Activated naive CD4-positive, alpha-beta T cell treated with anti-CD3 and anti-CD28 coated beads, Interleukin-2, amount 10 ng/mL, durations not matched to agents 7 days and 5 days (primary cell): Measurements from ENCODE around the gene UBE2J2.

Experiments used
- CTCF ChIA-PET: fragments of 350-600 bp; sonication (Branson Sonifier 250); formaldehyde crosslinking; loops from one replicate; lab custom pipeline; 2021; ENCODE audit warnings: antibody characterized with exemption; lab: Charles Lee
- DNase-seq: peaks from one replicate; pipeline ENCODE4 v3.0.0-alpha.2; 2020
- H3K27ac Mint-ChIP-seq: one replicate; pipeline ENCODE4 v1.8.0; 2021; ENCODE audit warnings: mild to moderate bottlenecking, moderate library complexity, mixed read lengths
- H3K27me3 Mint-ChIP-seq: one replicate; pipeline ENCODE4 v1.8.0; 2021; ENCODE audit warnings: mild to moderate bottlenecking, mixed read lengths
- H3K36me3 Mint-ChIP-seq: one replicate; pipeline ENCODE4 v1.8.0; 2021; ENCODE audit warnings: mixed read lengths
- H3K4me1 Mint-ChIP-seq: one replicate; pipeline ENCODE4 v1.8.0; 2021; ENCODE audit warnings: mixed read lengths
- H3K4me3 Mint-ChIP-seq: one replicate; pipeline ENCODE4 v1.8.0; 2021; ENCODE audit warnings: mild to moderate bottlenecking, moderate library complexity, mixed read lengths
- H3K9me3 Mint-ChIP-seq: one replicate; pipeline ENCODE4 v1.8.0; 2021; ENCODE audit warnings: mixed read lengths

UBE2J2 gene

DNA sequence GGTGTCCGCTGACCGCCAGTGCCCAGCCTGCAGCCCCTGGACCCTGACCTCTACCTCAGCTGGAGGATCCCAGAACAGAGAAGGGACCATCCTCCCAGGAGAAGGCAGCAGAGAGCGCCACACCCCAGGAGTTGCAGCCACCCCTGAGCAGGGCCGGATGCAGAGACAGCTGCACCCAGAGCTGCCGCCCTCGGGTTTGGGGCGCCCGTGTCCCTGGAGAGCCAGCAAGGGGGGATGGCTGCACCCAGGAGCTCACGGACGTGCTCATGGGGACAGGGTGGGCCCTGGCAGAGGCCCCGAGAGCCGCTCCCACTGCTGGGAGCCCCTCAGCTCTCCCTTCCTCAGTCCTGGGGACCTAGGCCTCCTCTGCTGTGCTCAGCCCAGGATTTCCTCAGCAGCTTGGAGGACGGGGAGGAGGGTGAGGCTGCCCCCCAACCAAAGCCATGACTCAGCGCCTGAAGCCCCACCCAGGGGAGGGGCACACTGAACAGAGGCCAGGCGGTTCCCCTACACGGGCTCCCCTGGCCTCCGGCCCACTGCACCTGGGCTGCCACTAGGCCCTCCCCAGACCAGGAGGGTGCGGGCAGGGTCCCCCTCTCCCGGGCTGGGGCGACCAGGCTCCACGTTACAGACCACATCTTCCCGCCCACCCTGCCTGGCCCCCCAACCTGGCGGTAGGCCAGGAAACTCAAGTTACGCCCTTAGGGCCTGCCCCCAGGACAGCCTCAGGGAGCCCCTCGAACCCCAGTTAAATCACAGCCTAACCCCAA lies 31.8 kb upstream of the UBE2J2 start:
- H3K36me3 Mint-ChIP-seq: no peaks in the 10 kb centered on the region
- DNase-seq: peak; percentile 86
- no peaks in the 10 kb centered on the region for H3K27me3 Mint-ChIP-seq
- H3K9me3 Mint-ChIP-seq: no peaks in the 10 kb centered on the region
- H3K27ac Mint-ChIP-seq: peak overlapping the region; percentile 93
- CTCF ChIA-PET: interaction anchor here (0.7 to 1.5 kb wide), 9 partner anchors 9 to 322 kb away, joined by 3 to 12 read pairs (median 3); partner anchors contain the start of gene AURKAIP1
- peaks cover 26% of the 10 kb centered on the region for H3K4me1 Mint-ChIP-seq
- peak overlapping the region; percentile 89 for H3K4me3 Mint-ChIP-seq

DNA sequence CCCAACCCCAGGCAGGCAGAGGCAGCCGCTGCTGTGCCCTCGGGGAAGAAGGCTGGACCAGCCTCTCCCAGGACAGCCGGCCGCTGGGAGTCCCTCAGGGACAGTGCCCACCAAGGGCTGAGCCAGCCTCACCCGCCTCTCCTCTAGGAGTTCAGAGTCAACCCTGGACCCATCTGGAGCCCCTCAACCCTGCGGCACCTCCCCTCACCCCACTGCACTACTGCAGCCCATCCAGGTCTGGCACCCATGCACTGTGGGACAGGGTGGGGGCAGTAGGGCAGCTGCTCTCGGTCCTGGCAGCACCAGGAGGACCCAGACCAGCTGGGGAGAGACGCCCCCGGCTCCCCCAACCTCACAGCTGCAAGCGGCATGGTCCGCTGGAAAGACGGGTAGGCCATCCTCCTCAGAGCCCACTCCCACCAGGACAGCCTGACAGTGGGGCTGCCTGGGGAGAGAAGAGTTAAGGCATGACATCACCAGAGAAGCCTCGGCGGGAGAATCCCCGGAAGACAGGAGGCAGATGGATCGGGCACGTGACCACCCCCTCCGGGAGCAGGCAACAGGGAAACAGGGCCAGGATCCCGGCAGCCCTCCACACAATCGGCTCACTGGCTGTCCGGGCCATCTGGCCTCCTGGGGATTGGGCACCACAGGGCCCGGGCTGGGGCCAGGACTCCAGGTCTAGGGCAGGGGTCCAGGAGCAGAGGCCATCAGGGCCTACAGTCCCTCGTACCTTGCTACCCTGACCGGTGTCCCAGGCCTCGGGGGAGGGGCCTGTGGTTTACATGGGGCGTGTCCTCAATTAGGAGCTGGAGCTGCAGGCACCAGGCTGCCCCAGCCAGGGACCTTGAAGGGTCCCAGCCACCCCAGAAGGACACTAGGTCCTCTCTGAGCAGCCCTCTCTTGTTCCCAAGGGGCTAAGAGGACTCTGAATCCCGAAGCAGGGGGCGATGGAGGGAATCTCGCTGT lies 31.0 kb upstream of the UBE2J2 start:
- H3K27ac Mint-ChIP-seq: peak overlapping the region; percentile 93
- no peak for DNase-seq
- CTCF ChIA-PET: interaction anchor here (0.7 to 1.6 kb wide), 10 partner anchors 9 to 321 kb away, joined by 3 to 12 read pairs (median 4); partner anchors contain the start of gene AURKAIP1
- no peaks in the 10 kb centered on the region for H3K9me3 Mint-ChIP-seq
- peaks cover 21% of the 10 kb centered on the region for H3K4me1 Mint-ChIP-seq
- H3K4me3 Mint-ChIP-seq: peak overlapping the region; percentile 89
- H3K36me3 Mint-ChIP-seq: no peaks in the 10 kb centered on the region
- H3K27me3 Mint-ChIP-seq: no peaks in the 10 kb centered on the region

GRCh38 chr1:1303736-1304135 lies 30.1 kb upstream of the UBE2J2 start:
- no peak overlapping the region for H3K27ac Mint-ChIP-seq
- no peak overlapping the region for H3K4me3 Mint-ChIP-seq
- no peaks in the 10 kb centered on the region for H3K27me3 Mint-ChIP-seq
- DNase-seq: no peak
- no peaks in the 10 kb centered on the region for H3K9me3 Mint-ChIP-seq
- peaks cover 19% of the 10 kb centered on the region for H3K4me1 Mint-ChIP-seq
- H3K36me3 Mint-ChIP-seq: no peaks in the 10 kb centered on the region
- CTCF ChIA-PET: interaction anchor here (1.5 to 1.6 kb wide), 2 partner anchors 61 to 182 kb away, joined by 4 read pairs; no protein-coding TSS in a partner anchor

DNA sequence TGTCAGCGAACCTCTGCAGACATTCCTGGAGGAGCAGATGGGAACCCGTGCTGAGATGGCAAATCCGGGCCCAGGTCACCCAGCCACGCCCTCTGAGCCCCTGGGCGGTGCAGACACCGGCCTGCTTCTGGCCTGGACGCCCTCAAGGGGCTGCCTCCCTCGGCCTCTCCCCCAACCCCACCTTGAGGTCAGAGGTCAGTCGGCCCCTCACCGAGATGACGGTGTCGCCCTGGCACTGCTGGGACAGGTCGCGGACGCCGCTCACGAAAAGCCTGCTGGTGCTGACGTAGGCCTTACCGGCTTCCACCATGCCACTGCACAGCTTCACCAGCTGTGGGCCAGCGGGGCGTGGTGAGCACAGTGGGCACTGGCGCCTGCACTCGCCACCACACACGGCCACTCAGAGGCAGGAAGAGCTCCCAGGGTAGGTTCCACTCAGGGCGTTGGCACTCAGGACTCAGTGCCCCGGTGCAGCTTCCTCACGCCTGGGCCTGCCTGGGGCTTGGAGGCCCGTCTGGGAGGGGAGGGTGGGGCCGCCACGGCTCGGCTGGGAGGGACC lies 29.4 kb upstream of the UBE2J2 start:
- Mint-ChIP-seq H3K4me3 (no peak overlapping the region), H3K9me3 (no peaks in the 10 kb centered on the region), H3K27ac (no peak overlapping the region), H3K4me1 (peaks cover 19% of the 10 kb centered on the region), H3K36me3 (peaks cover 1% of the 10 kb centered on the region), H3K27me3 (no peaks in the 10 kb centered on the region)
- DNase-seq: no peak
- CTCF ChIA-PET: interaction anchor here (1.6 kb wide), 1 partner anchor 181 kb away, joined by 4 read pairs; no protein-coding TSS in a partner anchor

GRCh38 chr1:1302006-1302430 lies 28.4 kb upstream of the UBE2J2 start:
- no peak overlapping the region for H3K27ac Mint-ChIP-seq
- H3K4me3 Mint-ChIP-seq: no peak overlapping the region
- DNase-seq: peak; percentile 40
- no peaks in the 10 kb centered on the region for H3K27me3 Mint-ChIP-seq
- H3K36me3 Mint-ChIP-seq: peaks cover 2% of the 10 kb centered on the region
- CTCF ChIA-PET: interaction anchor here (2.1 kb wide), 1 partner anchor 9 kb away, joined by 5 read pairs; no protein-coding TSS in a partner anchor
- H3K9me3 Mint-ChIP-seq: no peaks in the 10 kb centered on the region
- peaks cover 19% of the 10 kb centered on the region for H3K4me1 Mint-ChIP-seq

DNA sequence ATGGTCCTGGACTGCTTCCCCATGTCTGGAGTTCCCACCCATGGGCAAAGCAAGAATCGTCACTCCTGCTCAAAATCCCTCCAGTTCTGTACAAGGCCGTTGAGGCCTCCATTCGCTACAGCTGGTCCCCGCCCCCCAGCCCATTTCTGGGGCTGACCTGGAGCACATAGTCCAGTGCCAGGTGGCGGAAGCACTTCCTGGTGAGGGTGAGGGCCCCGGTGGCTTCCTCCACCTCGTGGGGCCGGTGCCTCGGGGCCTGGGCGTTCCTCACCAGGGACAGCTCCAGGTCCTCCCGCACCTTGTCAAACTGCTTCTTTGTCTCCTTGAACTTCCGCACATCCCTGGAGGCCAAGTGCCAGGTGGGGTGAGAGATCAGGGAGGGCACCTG lies 26.7 kb upstream of the UBE2J2 start:
- Mint-ChIP-seq H3K27ac (no peak overlapping the region), H3K27me3 (no peaks in the 10 kb centered on the region), H3K4me3 (no peak overlapping the region), H3K4me1 (peaks cover 8% of the 10 kb centered on the region), H3K9me3 (no peaks in the 10 kb centered on the region), H3K36me3 (peaks cover 2% of the 10 kb centered on the region)
- DNase-seq: no peak
- CTCF ChIA-PET: interaction anchor here (0.9 to 2.1 kb wide), 4 partner anchors 8 to 608 kb away, joined by 3 to 6 read pairs (median 4); no protein-coding TSS in a partner anchor

DNA sequence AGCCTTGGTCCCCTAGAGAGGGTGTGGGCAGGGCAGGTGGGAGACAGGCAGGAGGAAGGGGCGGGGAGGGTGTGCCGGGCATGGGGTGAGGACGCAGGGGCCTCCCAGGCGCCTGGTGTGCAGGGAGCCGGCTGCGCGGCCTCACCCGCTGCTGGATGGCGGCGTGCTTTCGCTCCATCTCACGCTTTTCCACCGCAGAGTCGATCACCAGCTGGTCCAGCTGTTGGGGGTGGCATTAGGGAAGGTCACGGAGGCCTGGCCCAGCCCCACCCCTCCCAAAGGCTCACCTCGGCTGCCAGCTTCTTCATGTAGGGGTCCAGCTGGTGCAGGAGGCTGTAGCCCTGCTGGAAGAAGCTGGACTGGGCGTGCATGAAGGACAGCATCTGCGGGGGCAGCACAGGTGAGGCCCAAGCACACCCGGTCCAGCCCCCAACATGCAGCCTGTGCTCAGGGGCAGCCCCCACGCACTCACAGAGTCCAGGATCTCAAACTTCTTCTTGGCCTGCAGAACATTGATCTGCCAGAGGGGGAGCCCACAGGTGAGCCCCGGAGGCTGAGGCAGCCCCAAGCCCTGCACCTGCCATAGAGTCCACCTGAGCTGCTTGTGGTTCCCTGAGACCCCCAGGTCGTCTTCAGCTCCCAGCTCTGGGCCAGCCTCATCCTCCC lies 26.2 kb upstream of the UBE2J2 start:
- Mint-ChIP-seq H3K36me3 (peaks cover 2% of the 10 kb centered on the region), H3K27ac (no peak overlapping the region), H3K4me3 (no peak overlapping the region), H3K4me1 (peaks cover 4% of the 10 kb centered on the region), H3K9me3 (no peaks in the 10 kb centered on the region), H3K27me3 (no peaks in the 10 kb centered on the region)
- DNase-seq: peak; percentile 44
- CTCF ChIA-PET: interaction anchor here (0.9 to 1.5 kb wide), 3 partner anchors 9 to 608 kb away, joined by 3 to 6 read pairs (median 4); no protein-coding TSS in a partner anchor

GRCh38 chr1:1298861-1299685 lies 25.4 kb upstream of the UBE2J2 start:
- Mint-ChIP-seq H3K4me3 (no peak overlapping the region), H3K4me1 (no peaks in the 10 kb centered on the region), H3K27ac (no peak overlapping the region), H3K27me3 (no peaks in the 10 kb centered on the region), H3K9me3 (no peaks in the 10 kb centered on the region), H3K36me3 (peaks cover 2% of the 10 kb centered on the region)
- CTCF ChIA-PET: interaction anchor here (1.4 to 1.5 kb wide), 2 partner anchors 8 to 177 kb away, joined by 4 to 6 read pairs; no protein-coding TSS in a partner anchor
- peak; percentile 44 for DNase-seq

DNA sequence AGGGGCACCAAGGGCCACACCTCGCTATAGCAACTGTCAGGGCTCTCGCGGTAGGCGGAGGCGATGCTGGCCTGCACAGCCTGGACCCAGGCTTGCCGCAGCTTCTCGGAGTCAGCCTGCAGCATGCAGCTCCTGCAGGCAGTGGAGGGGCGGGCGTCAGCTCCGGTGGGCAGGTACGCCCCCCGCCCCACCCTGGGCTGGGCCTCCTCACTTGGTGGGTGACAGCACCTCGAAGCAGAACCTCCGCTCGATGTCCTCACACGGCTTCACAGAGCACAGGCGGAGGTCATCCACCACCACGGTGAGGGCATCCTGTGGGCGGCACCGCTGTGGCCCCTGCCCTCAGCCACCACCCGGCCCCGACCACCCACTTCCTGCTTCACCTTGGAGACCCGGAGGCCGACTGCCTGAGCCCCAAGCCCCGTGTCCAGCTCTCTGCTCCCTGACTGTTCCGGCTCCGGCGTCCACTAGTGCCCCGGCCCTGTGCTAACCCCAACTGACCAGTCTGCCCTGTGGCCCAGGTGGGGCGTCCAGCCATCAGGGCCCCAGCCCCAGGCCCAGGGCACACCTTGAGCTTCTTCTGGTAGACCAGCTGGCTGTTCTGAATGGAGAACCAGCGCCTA lies 24.3 kb upstream of the UBE2J2 start:
- H3K9me3 Mint-ChIP-seq: no peaks in the 10 kb centered on the region
- CTCF ChIA-PET: no interaction called here
- H3K4me3 Mint-ChIP-seq: no peak overlapping the region
- DNase-seq: no peak
- peaks cover 2% of the 10 kb centered on the region for H3K36me3 Mint-ChIP-seq
- no peaks in the 10 kb centered on the region for H3K4me1 Mint-ChIP-seq
- H3K27me3 Mint-ChIP-seq: no peaks in the 10 kb centered on the region
- no peak overlapping the region for H3K27ac Mint-ChIP-seq

DNA sequence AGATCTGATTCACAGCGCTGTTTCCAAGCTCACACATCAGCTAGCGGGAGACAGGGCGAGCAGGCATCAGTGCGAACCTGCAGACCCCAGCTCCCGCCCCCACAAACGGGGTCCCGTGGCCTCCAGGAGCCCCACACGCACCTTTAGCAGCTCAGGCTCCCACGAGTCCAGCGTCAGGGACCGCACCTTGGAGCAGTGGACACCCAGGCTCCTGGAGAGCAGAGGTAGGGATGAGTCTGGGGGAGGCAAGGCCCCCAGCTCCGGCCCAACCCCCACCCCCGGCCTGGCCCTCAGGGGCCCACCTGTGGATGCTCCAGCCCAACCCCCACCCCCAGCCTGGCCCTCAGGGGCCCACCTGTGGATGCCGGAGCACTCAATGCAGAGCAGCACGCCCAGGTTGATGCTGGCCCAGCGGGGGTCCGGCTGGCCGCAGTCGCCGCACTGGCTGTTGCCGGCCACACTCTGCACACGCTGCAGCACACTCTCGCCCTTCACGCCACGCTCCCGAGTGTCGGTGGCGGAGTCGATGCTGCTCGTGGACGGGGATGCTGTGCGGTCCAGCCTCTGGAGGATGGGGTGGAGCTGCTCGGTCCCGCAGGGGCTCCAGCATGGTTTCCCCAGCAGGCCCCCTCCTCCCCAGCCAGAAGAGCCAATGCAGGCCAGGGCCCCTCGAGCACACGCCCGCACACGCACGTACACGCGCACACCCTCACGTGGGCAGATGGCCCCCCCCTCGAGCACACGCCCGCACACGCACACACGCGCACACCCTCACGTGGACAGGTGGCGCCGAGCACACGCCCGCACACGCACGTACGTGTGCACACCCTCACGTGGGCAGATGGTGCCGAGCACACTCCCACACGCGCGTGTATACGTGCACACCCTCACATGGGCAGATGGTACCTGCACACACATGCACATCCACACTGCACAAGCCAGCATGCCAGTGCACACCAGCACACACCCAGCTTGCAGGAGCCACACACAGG lies 22.7 kb upstream of the UBE2J2 start:
- no peaks in the 10 kb centered on the region for H3K9me3 Mint-ChIP-seq
- no peaks in the 10 kb centered on the region for H3K4me1 Mint-ChIP-seq
- H3K27me3 Mint-ChIP-seq: no peaks in the 10 kb centered on the region
- H3K36me3 Mint-ChIP-seq: peaks cover 3% of the 10 kb centered on the region
- DNase-seq: no peak
- CTCF ChIA-PET: interaction anchor here (0.9 to 1.1 kb wide), 2 partner anchors 9 to 174 kb away, joined by 3 to 4 read pairs; no protein-coding TSS in a partner anchor
- H3K27ac Mint-ChIP-seq: no peak overlapping the region
- H3K4me3 Mint-ChIP-seq: no peak overlapping the region

GRCh38 chr1:1295154-1295923 lies 21.7 kb upstream of the UBE2J2 start:
- Mint-ChIP-seq H3K27ac (no peak overlapping the region), H3K36me3 (peaks cover 3% of the 10 kb centered on the region), H3K27me3 (no peaks in the 10 kb centered on the region), H3K4me1 (no peaks in the 10 kb centered on the region), H3K9me3 (no peaks in the 10 kb centered on the region), H3K4me3 (no peak overlapping the region)
- no peak for DNase-seq
- CTCF ChIA-PET: interaction anchor here (0.9 to 1.1 kb wide), 2 partner anchors 10 to 173 kb away, joined by 3 to 4 read pairs; no protein-coding TSS in a partner anchor
